Measurements from ENCODE around the gene KCNK1. TPM values are rescaled to one million over a fixed set of nuclear protein-coding genes. Genes with fewer than 3 reads are reported as not detected.

Gene KCNK1
- total RNA-seq, 2 experiments from 2014 or later: not detected

GRCh38 chr1:233689017-233689747 is 75.3 kb downstream of the KCNK1 start:
- POLR2A ChIA-PET: no interaction called here
- intact Hi-C loops (cut with micrococcal nuclease): no loop called here
- no peaks in the 10 kb centered on the region for H3K4me1 Mint-ChIP-seq (ENCODE audit: low read depth)
- no peaks in the 10 kb centered on the region for H3K9me3 Mint-ChIP-seq
- no peak overlapping the region for H3K4me3 Mint-ChIP-seq
- no peak overlapping the region for H3K27ac Mint-ChIP-seq
- TF ChIP-seq, protein P1, sequence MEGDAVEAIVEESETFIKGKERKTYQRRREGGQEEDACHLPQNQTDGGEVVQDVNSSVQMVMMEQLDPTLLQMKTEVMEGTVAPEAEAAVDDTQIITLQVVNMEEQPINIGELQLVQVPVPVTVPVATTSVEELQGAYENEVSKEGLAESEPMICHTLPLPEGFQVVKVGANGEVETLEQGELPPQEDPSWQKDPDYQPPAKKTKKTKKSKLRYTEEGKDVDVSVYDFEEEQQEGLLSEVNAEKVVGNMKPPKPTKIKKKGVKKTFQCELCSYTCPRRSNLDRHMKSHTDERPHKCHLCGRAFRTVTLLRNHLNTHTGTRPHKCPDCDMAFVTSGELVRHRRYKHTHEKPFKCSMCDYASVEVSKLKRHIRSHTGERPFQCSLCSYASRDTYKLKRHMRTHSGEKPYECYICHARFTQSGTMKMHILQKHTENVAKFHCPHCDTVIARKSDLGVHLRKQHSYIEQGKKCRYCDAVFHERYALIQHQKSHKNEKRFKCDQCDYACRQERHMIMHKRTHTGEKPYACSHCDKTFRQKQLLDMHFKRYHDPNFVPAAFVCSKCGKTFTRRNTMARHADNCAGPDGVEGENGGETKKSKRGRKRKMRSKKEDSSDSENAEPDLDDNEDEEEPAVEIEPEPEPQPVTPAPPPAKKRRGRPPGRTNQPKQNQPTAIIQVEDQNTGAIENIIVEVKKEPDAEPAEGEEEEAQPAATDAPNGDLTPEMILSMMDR (IDR thresholded peaks at IDR 0.05): no peak
- peaks cover 5% of the 10 kb centered on the region for H3K27me3 Mint-ChIP-seq
- H3K36me3 Mint-ChIP-seq (ENCODE audit: low read depth): no peaks in the 10 kb centered on the region
- DNase-seq (no peak), ATAC-seq (no peak)
- CTCF ChIA-PET: no interaction called here

DNA sequence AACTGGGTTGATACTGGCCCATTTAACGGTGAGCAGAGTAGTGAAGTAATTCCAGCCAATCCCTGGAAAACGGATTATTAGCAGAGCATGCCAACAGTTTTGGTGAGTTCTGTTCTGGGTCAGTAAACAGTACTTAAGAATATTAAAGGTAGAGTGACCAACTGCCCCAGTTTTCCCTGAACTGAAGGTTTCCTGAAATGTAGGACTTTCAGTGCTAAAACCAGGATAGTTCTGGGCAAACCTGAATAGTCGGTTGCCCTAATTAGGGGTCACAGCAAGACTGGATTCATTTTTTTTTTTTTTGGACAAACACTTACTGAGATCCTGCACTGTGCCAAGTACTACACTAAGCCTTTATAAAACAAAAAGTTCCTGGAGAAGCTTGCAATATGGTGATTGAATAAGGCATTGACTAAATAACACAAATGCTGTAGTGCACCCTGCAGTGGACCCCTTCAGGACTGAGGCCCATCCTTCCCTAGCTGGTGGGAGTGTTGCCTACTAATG is 75.9 kb downstream of the KCNK1 start:
- no peak overlapping the region for H3K4me3 Mint-ChIP-seq
- H3K4me1 Mint-ChIP-seq (ENCODE audit: low read depth): no peaks in the 10 kb centered on the region
- intact Hi-C loops (cut with micrococcal nuclease): no loop called here
- TF ChIP-seq, protein P1 (IDR thresholded peaks at IDR 0.05): no peak
- H3K9me3 Mint-ChIP-seq: no peaks in the 10 kb centered on the region
- POLR2A ChIA-PET: no interaction called here
- H3K36me3 Mint-ChIP-seq (ENCODE audit: low read depth): no peaks in the 10 kb centered on the region
- CTCF ChIA-PET: no interaction called here
- H3K27me3 Mint-ChIP-seq: peaks cover 4% of the 10 kb centered on the region
- ATAC-seq (no peak), DNase-seq (no peak)
- no peak overlapping the region for H3K27ac Mint-ChIP-seq

DNA sequence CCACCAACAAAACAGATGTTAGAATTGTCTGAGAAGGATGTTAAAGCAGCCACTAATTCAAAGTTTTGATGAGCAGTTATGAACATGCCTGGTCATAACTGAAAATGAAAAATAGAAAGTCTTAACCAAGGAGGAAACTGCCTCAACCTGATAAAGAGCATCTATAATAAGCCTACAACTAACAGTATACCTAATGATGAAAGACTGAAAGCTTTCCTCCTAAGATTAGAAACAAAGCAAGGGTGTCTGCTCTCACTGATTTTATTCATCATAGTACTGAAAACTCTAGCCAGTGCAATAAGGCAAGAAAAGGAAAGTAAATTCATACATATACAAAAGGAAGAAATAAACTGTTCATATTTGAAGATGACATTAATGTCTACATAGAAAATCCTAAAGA is 82.0 kb downstream of the KCNK1 start:
- Mint-ChIP-seq H3K27me3 (peaks cover 13% of the 10 kb centered on the region), H3K27ac (no peak overlapping the region), H3K4me3 (no peak overlapping the region), H3K4me1 (ENCODE audit: low read depth) (no peaks in the 10 kb centered on the region), H3K36me3 (ENCODE audit: low read depth) (no peaks in the 10 kb centered on the region), H3K9me3 (no peaks in the 10 kb centered on the region)
- intact Hi-C loops (cut with micrococcal nuclease): no loop called here
- TF ChIP-seq, protein P1 (IDR thresholded peaks at IDR 0.05): no peak
- ChIA-PET POLR2A (no interaction called here), CTCF (no interaction called here)
- ATAC-seq (no peak), DNase-seq (no peak)

DNA sequence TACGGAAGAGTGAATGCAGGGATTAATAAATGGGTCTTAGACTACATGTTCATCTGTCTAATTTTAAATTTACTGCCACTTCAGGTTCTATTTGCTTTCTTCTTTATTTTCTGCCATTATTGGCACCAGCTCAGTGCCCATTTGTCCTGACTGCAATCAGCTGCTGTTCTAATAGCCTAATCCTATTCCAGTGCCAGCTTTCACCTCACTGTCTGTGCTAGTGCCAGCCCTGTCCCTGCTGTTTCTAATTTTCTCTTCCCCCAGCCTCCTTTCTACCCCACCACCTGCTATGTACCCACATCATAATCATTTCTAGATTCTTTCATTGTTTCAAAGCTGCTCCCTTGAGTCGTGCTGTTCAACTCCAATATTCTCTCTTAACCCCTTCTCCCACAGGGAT is 86.4 kb downstream of the KCNK1 start:
- TF ChIP-seq, protein P1 (IDR thresholded peaks at IDR 0.05): no peak
- no peaks in the 10 kb centered on the region for H3K9me3 Mint-ChIP-seq
- no peaks in the 10 kb centered on the region for H3K36me3 Mint-ChIP-seq (ENCODE audit: low read depth)
- CTCF ChIA-PET: no interaction called here
- H3K4me1 Mint-ChIP-seq (ENCODE audit: low read depth): no peaks in the 10 kb centered on the region
- no peak for DNase-seq
- no peak overlapping the region for H3K27ac Mint-ChIP-seq
- H3K4me3 Mint-ChIP-seq: no peak overlapping the region
- intact Hi-C loops (cut with micrococcal nuclease): no loop called here
- peaks cover 13% of the 10 kb centered on the region for H3K27me3 Mint-ChIP-seq
- ATAC-seq: no peak
- POLR2A ChIA-PET: no interaction called here

DNA sequence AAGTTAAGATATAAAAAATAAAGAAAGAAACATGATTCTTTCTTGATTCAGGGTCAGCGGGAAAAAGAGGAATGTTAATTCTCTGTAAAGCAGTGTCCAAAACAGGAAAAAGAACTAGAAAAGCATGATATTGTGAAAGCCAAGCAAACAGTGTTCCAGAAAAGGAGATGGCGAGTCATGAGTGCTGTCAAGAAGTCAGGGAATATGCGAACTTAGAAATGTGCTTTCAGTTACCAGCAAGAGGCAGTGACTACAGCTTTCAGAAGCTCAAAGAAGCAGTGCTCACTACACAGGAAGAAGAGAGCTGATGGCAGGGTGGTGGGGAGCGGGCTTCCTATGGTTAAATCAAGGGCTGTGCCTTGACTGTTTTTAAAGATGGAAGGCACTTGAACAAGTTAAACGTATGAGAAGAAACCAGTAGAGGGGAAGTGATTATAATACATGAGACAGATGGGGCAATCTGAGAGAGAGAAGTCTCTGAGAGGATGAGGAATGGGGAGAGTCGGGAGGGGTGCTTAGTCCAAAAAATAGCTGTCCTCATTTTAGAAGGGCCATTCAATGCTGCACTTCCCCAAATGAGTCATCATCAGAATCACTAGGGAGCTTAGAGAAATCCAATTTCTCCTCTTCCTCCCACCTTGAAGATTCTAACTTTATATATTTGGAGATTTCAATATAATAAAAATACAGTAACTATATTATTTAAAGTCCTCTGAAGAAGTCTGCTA is 90.4 kb downstream of the KCNK1 start:
- POLR2A ChIA-PET: no interaction called here
- Mint-ChIP-seq H3K27me3 (peaks cover 5% of the 10 kb centered on the region), H3K9me3 (no peaks in the 10 kb centered on the region), H3K4me1 (ENCODE audit: low read depth) (no peaks in the 10 kb centered on the region), H3K4me3 (no peak overlapping the region), H3K36me3 (ENCODE audit: low read depth) (no peaks in the 10 kb centered on the region), H3K27ac (no peak overlapping the region)
- intact Hi-C loops (cut with micrococcal nuclease): no loop called here
- CTCF ChIA-PET: no interaction called here
- no peak for ATAC-seq
- no peak for DNase-seq
- TF ChIP-seq, protein P1 (IDR thresholded peaks at IDR 0.05): no peak

Measured in activated CD8-positive, alpha-beta T cell treated with anti-CD3 and anti-CD28 coated beads for 36 hours (primary cell).